GM21390 (cell line): Measurements from ENCODE around the gene CYP26B1.

Source experiments
- ATAC-seq: cut with Tn5 transposase; IDR thresholded peaks from one replicate; pipeline ENCODE4 v1.9.1; 2021; ENCODE audit not compliant: unreplicated experiment

CYP26B1 gene

DNA sequence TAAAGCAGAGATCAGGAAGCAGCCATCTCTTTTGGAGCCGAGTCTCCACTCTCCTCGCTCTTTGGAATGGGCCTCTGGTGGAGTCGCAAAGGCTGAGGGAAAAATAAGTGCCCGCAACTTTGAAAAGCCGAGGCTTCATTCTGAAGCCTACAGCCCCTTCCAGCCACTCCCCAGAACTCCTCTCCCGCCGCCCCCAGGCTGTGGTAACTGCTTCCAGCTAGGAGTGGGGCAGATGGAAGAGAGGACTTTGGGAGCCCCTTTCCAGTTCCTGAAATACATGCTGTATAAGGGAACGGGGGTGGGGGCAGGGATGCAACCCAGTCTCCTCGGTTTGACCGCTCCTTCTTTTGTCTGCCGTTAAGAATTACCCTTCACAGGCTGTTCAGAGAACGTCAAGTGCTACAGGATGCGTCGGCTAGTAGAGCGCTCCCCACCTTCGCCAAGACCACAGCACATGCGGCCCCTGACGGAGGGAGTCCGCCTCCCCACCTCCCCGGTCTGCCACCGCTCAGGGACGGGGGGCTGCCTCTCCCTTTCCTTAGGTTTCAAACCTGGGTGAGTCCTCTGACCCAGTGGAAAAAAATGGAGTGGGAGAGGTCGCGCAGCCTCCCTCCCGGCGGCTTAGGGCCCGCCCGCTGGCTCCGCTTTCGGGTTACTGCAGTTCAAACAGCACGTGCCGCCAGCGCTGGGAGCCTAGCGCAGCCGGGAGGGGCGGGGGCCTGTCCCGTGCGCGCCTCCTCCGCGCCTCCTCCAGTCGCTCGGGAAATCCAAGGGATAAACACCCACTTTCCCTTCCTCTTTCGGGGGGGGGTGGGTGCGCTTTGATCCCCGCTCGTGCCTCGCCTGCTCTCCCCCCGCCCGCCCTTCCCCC is 4.9 kb downstream of the CYP26B1 start:
- no peak for ATAC-seq

GRCh38 chr2:72141881-72142451 is 5.7 kb downstream of the CYP26B1 start:
- no peak for ATAC-seq

GRCh38 chr2:72141032-72141645 is 6.5 kb downstream of the CYP26B1 start:
- no peak for ATAC-seq

GRCh38 chr2:72140621-72140960 is 7.1 kb downstream of the CYP26B1 start:
- no peak for ATAC-seq

GRCh38 chr2:72139874-72140620 is 7.6 kb downstream of the CYP26B1 start:
- no peak for ATAC-seq

DNA sequence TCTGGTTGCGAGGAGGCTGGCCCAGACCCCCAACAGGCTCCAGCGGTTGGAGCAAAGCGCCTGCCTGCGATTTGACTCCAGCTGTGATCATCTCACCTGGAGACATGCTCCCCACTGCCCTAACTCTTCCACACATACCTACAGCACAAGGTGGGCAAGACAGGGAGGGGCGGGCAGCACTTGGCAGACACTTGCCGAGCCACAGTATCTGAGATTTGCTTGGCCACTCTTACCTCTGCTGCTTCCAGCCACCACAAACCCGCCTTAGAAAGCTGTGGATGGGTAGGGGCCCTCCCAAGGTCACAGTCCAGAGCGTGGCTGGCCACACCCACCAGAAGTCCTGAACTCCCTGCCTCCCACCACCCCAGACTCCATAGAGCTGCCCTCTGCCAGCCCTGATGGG is 8.2 kb downstream of the CYP26B1 start:
- ATAC-seq, result no peak

- ATAC-seq, result no peak
Measured at GRCh38 chr2:72138921-72139381, 8.7 kb downstream of the CYP26B1 start.

GRCh38 chr2:72138011-72138881 is 9.4 kb downstream of the CYP26B1 start:
- no peak for ATAC-seq

DNA sequence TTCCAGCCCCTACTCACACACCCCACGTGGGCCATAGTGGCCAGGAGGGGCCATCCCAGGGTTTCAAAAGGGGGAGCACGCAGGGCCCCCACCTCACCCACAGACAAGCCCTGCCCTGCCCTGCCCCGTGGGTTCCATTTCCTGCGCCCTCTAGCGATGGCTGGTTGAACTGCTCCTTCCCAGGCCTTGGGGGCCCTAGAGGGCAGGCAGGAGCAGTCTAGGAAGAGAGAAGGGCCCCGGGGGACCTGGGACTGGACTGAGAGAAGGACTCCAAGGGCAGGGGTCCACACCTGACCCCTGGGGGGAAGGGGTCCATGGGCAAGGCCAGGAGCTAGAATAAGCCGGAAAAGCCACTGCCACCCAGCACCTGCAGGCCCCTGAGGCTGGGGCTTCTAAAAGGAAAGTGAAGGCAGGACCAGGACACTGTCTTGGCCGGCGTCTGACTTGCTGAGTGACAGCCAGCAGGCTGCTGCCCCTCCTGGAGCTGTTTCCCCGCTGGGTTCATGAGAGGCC is 10.1 kb downstream of the CYP26B1 start:
- ATAC-seq, result peak; percentile 97

GRCh38 chr2:72136933-72137497 is 10.6 kb downstream of the CYP26B1 start:
- ATAC-seq, result peak; percentile 32

GRCh38 chr2:72136331-72136730 is 11.3 kb downstream of the CYP26B1 start:
- no peak for ATAC-seq

GRCh38 chr2:72135921-72136320 is 11.7 kb downstream of the CYP26B1 start:
- ATAC-seq, result no peak

- ATAC-seq, result no peak
Measured at GRCh38 chr2:72134997-72135800, 12.5 kb downstream of the CYP26B1 start.

DNA sequence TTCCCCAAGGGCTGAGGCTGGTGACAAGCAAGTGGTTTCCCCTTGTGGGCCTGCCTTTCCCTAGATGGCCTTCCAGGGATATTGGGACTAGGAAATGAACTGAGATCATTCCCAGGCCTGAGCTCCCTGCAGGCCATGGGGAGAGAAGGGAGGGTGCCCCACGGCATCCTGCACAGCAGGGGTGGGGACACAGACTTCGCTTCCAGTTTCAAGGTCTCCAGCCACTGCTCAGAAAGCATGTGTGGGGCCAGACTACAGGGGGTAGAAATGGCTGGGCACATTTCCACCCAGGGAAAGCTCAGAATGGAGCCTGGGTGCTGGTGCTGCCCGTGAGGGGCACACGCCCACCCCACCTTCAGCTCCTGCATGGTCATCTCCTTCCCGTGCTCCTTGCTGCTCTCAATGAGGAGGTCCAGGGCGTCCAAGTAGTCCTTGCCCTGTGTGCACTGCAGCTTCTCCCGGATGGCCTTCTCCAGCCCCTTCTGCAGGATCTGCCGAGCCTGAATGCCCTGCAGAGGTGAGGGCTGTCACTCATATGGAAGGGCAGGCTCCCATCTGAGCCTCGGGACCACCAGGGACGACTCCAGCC is 13.2 kb downstream of the CYP26B1 start:
- no peak for ATAC-seq

GRCh38 chr2:72133721-72134407 is 13.8 kb downstream of the CYP26B1 start:
- ATAC-seq, result no peak

DNA sequence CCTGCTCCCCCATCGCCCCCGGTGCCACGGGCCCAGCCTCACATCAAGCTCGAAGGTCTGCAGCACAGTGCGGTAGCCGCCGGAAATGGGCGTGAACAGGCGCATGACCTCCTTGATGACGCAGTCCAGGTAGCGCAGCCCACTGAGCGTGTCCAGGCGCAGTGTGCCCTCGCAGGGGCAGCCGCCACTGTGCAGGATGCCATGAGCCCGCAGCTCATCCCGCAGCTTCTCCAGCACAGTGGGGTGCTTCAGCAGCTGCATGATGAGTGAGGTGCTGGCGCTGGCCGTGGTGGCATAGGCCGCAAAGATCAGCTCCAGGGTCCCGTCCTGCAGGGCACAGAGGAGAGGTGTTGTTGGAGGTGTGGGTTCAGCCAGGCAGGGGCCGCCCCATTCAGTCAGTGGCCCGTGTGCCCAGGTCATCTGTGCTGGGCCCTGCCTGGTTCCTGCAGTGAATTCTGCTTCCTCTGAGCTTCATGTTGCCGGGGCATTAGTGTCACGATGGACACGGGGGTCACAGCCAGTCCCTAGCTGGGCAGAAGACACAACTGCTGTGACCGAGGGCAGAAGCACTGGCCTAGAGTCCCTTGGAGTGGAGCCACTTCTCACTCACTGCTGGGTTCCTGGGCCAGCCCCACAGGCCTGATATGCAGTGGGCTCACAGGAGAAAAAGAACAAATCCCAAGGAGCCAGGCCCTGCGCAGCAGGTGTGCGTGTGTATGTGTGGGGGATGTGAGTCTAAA is 14.5 kb downstream of the CYP26B1 start:
- ATAC-seq, result no peak
